HG03280 (cell line): ENCODE results near the gene SPC25.
"Not testable (repeated sequence)": the region's sequence is repeated elsewhere in the genome, so short reads cannot be mapped to it uniquely, and the experiment has no call there.

Experiments
- ATAC-seq: cut with Tn5 transposase; IDR thresholded peaks from one replicate; pipeline ENCODE4 v1.9.1; 2021; ENCODE audit warnings: mild to moderate bottlenecking, moderate library complexity; ENCODE audit not compliant: unreplicated experiment

The SPC25 gene

GRCh38 chr2:168904358-168904757, 14.1 kb upstream of the SPC25 start:
- ATAC-seq, result no peak

- no peak for ATAC-seq
Measured at GRCh38 chr2:168903888-168904287, 13.7 kb upstream of the SPC25 start.

GRCh38 chr2:168901003-168901402, 10.8 kb upstream of the SPC25 start, which contains the start of gene G6PC2:
G6PC2 (plus strand) TSS chr2:168901291; CDS start chr2:168901332, 41 bp downstream.
- no peak for ATAC-seq

GRCh38 chr2:168897449-168897848, 7.2 kb upstream of the SPC25 start:
- ATAC-seq, result no peak

GRCh38 chr2:168896783-168897182, 6.6 kb upstream of the SPC25 start:
- ATAC-seq, result no peak

- ATAC-seq, result no peak
Measured at GRCh38 chr2:168895771-168896170, 5.5 kb upstream of the SPC25 start.

GRCh38 chr2:168894720-168895119, 4.5 kb upstream of the SPC25 start:
- no peak for ATAC-seq

GRCh38 chr2:168894101-168894500, 3.9 kb upstream of the SPC25 start:
- ATAC-seq, result no peak

GRCh38 chr2:168892327-168892726, 2.1 kb upstream of the SPC25 start:
- ATAC-seq, result no peak

- no peak for ATAC-seq
Measured at GRCh38 chr2:168889635-168890005, 610 bp downstream of the SPC25 start.

GRCh38 chr2:168884975-168885374, 5.3 kb downstream of the SPC25 start:
- no peak for ATAC-seq

- not testable (repeated sequence) for ATAC-seq
Measured at GRCh38 chr2:168882163-168882562, 8.1 kb downstream of the SPC25 start.

- no peak for ATAC-seq
Measured at GRCh38 chr2:168874368-168875054, 15.7 kb downstream of the SPC25 start.

- not testable (repeated sequence) for ATAC-seq
Measured at GRCh38 chr2:168870824-168871223, 19.4 kb downstream of the SPC25 start.

- not testable (repeated sequence) for ATAC-seq
Measured at GRCh38 chr2:168870369-168870768, 19.9 kb downstream of the SPC25 start.

- ATAC-seq, result not testable (repeated sequence)
Measured at GRCh38 chr2:168867164-168867563, 23.1 kb downstream of the SPC25 start.

- ATAC-seq, result no peak
Measured at GRCh38 chr2:168858146-168858545, 32.1 kb downstream of the SPC25 start.

- ATAC-seq, result no peak
Measured at GRCh38 chr2:168855601-168856000, 34.6 kb downstream of the SPC25 start.

- no peak for ATAC-seq
Measured at GRCh38 chr2:168854651-168855050, 35.6 kb downstream of the SPC25 start.

GRCh38 chr2:168853471-168853870, 36.8 kb downstream of the SPC25 start:
- no peak for ATAC-seq

GRCh38 chr2:168852481-168852880, 37.7 kb downstream of the SPC25 start:
- no peak for ATAC-seq

- ATAC-seq, result no peak
Measured at GRCh38 chr2:168851674-168852320, 38.4 kb downstream of the SPC25 start.

GRCh38 chr2:168850846-168851245, 39.4 kb downstream of the SPC25 start:
- ATAC-seq, result no peak
